GM13977 (cell line): ENCODE measurements around the gene ZNF177.

Experiments used
- DNase-seq: peaks from one replicate; pipeline ENCODE4 v3.0.0; 2012; ENCODE audit warnings: low spot score
- CTCF ChIP-seq: IDR thresholded peaks from 2 replicates; pipeline ENCODE4 v1.5.1; 2012; ENCODE audit warnings: mild to moderate bottlenecking, control low read depth; ENCODE audit not compliant: insufficient read depth; ENCODE audit errors: extremely low read depth, missing control alignments
- in situ Hi-C: fragments of 300-500 bp; cut with MboI; formaldehyde crosslinking; loops from one replicate; pipeline ENCODE4 v1.12.0; 2022; ENCODE audit warnings: low sequenced_read_pairs, low pct_unique_long_range_greater_than_20kb, mixed read lengths, inconsistent platforms; ENCODE audit not compliant: unreplicated experiment

Gene ZNF177

GRCh38 chr19:9324584-9324962 lies 38.2 kb upstream of the ZNF177 start:
- in situ Hi-C loops = loop anchor here (25.0 kb wide), 1 partner anchor 463 kb away; no protein-coding TSS in a partner anchor
- no peak for DNase-seq
- TF ChIP-seq CTCF = no peak

- no peak for DNase-seq
- no peak for TF ChIP-seq CTCF
- in situ Hi-C loops = no loop called here
These were observed 32.8 kb upstream of the ZNF177 start for GRCh38 chr19:9329999-9330398.

- TF ChIP-seq CTCF = no peak
- in situ Hi-C loops = no loop called here
- no peak for DNase-seq
These were observed 20.1 kb upstream of the ZNF177 start for GRCh38 chr19:9342610-9343304.

GRCh38 chr19:9345005-9345404 lies 17.8 kb upstream of the ZNF177 start:
- in situ Hi-C loops = no loop called here
- no peak for DNase-seq
- TF ChIP-seq CTCF = no peak

- DNase-seq = no peak
- no peak for TF ChIP-seq CTCF
These were observed 14.6 kb upstream of the ZNF177 start for GRCh38 chr19:9348253-9348652.

GRCh38 chr19:9348671-9349070 lies 14.1 kb upstream of the ZNF177 start:
- in situ Hi-C loops = no loop called here
- no peak for DNase-seq
- TF ChIP-seq CTCF = no peak

More at GRCh38 chr19:9348253-9348652, 14.6 kb upstream of the ZNF177 start:
- in situ Hi-C loops = no loop called here

- no peak for DNase-seq
These were observed 10.3 kb upstream of the ZNF177 start for GRCh38 chr19:9352505-9352904.

More at GRCh38 chr19:9352505-9352904, 10.3 kb upstream of the ZNF177 start:
- in situ Hi-C loops = no loop called here
- no peak for TF ChIP-seq CTCF
